ENCODE measurements around the gene WIPF1.

WIPF1 gene

GRCh38 chr2:174610243-174610995 lies 12.8 kb upstream of the WIPF1 start:
- DNase-seq (ENCODE audit: low spot score), result no peak
- ChIA-PET POLR2A (ENCODE audit: low non-redundant PET) (no interaction called here), CTCF (interaction anchor here (0.6 to 0.7 kb wide), 3 partner anchors 23 to 752 kb away, joined by 3 to 8 read pairs (median 4); no protein-coding TSS in a partner anchor)
- TF ChIP-seq CTCF (conservative IDR thresholded peaks at IDR 0.05; ENCODE audit: low read depth), result no peak
- H3K27ac ChIP-seq, result no peak overlapping the region

DNA sequence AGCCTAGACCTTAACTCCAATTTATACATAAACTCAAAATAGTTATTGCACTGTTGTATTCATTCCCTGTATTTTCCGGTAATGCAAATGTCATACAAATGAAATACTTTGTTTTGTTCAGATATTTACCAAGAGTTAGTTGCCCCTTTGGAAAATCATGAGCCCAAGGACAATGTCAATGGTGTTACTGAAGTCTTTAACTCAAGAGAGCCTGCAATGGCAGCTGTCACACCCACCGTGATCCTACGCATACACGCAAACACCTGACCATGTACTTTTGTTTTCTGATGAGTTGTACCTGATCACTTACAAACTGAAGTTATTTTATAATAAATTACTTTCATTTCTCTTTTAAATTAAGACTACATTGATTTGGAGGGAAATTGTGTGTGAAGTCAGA lies 11.7 kb upstream of the WIPF1 start:
- TF ChIP-seq CTCF (conservative IDR thresholded peaks at IDR 0.05; ENCODE audit: low read depth), result no peak
- DNase-seq (ENCODE audit: low spot score), result no peak
- ChIA-PET CTCF (no interaction called here), POLR2A (ENCODE audit: low non-redundant PET) (no interaction called here)
- H3K27ac ChIP-seq, result no peak overlapping the region

DNA sequence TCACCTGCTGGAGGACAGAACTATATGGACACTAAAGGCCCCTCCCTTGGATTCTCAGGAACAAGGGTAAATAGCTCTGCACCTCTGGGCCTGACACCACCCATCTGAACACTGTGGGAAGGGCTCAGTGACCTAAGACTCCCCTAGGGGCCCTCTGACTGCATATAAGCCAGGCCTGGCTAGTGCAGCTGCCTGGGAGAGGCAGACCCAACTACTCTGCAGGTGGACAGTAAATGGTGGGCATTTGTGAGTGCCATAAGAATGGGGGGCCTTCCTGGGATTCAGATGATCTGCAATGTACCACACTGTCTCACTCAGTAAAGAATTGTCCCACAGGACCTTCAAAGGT lies 11.2 kb upstream of the WIPF1 start:
- CTCF ChIA-PET, result no interaction called here
- POLR2A ChIA-PET (ENCODE audit: low non-redundant PET), result no interaction called here
- H3K27ac ChIP-seq, result peak overlapping the region; percentile 43; the same call in 1 of the 2 replicates
- no peak for DNase-seq (ENCODE audit: low spot score)
- TF ChIP-seq CTCF (conservative IDR thresholded peaks at IDR 0.05; ENCODE audit: low read depth), result no peak

GRCh38 chr2:174607989-174608865 lies 10.6 kb upstream of the WIPF1 start:
- no peak for DNase-seq (ENCODE audit: low spot score)
- ChIA-PET CTCF (no interaction called here), POLR2A (ENCODE audit: low non-redundant PET) (no interaction called here)
- no peak for TF ChIP-seq CTCF (conservative IDR thresholded peaks at IDR 0.05; ENCODE audit: low read depth)
- H3K27ac ChIP-seq, result peak overlapping the region; percentile 77

- no peak for DNase-seq (ENCODE audit: low spot score)
- CTCF ChIA-PET, result no interaction called here
- TF ChIP-seq CTCF (conservative IDR thresholded peaks at IDR 0.05; ENCODE audit: low read depth), result no peak
- peak overlapping the region; percentile 77 for H3K27ac ChIP-seq
- POLR2A ChIA-PET (ENCODE audit: low non-redundant PET), result no interaction called here
Measured at GRCh38 chr2:174607584-174607983, 10.0 kb upstream of the WIPF1 start.

DNA sequence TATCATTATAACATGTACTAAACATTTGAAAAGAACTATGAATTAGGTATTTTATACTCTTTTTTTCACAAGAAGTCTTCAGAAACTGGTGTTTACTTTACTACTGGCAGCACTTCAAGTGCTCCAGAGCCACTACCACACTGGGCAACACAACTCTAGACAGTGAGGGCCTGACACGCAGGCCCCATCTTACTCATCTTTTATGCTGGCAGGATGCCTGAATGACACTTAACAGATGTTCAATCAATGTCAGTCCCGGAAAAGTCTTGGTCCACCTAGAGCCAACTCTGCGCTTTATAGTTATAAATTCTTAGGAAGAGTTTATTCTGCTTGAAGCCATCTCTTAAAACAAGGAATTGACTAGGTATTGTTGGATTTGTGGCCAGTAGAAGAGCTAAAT lies 8.7 kb upstream of the WIPF1 start:
- ChIA-PET POLR2A (ENCODE audit: low non-redundant PET) (no interaction called here), CTCF (interaction anchor here (0.6 kb wide), 1 partner anchor 45 kb away, joined by 5 read pairs; no protein-coding TSS in a partner anchor)
- no peak for TF ChIP-seq CTCF (conservative IDR thresholded peaks at IDR 0.05; ENCODE audit: low read depth)
- peak; percentile 76 for DNase-seq (ENCODE audit: low spot score)
- peak overlapping the region; percentile 77 for H3K27ac ChIP-seq
